HCT116 (cell line): ENCODE measurements around the gene HAPLN3.
"Not testable (repeated sequence)": the region's sequence is repeated elsewhere in the genome, so short reads cannot be mapped to it uniquely, and the experiment has no call there.

Experiments used
- ATF3 ChIP-seq: IDR thresholded peaks from 2 replicates; pipeline ENCODE4 v1.6.1; 2012
- CTCF ChIP-seq, 3 experiments: fragments of 200-600 bp in 1 of 3; sonication (generic) in 1 of 3; IDR thresholded peaks in 2 of 3; conservative IDR thresholded peaks in 1 of 3; 2 replicates each; pipeline ENCODE4 v1.5.1; 2012 to 2017; ENCODE audit warnings: low read depth in 2 of 3, low read length in 2 of 3, antibody characterized with exemption in 1 of 3, borderline replicate concordance in 1 of 3, control low read depth in 1 of 3, mild to moderate bottlenecking in 1 of 3, mixed read lengths in 1 of 3, mixed run types in 1 of 3, moderate library complexity in 1 of 3; ENCODE audit not compliant: insufficient read depth in 1 of 3
- ELF1 ChIP-seq: IDR thresholded peaks from 2 replicates; pipeline ENCODE4 v1.6.1; 2012; ENCODE audit warnings: low read depth, borderline replicate concordance
- EZH2 ChIP-seq: fragments of 200-600 bp; sonication (generic); IDR thresholded peaks from 2 replicates; pipeline ENCODE4 v1.6.1; 2017; ENCODE audit warnings: antibody characterized with exemption, mixed run types
- EZH2phosphoT487 ChIP-seq: fragments of 200-600 bp; IDR thresholded peaks from 2 replicates; pipeline ENCODE4 v1.6.1; 2018; ENCODE audit warnings: antibody characterized with exemption, borderline replicate concordance
- FOSL1 ChIP-seq: IDR thresholded peaks from 2 replicates; pipeline ENCODE4 v1.6.1; 2012; ENCODE audit warnings: low read depth
- JUND ChIP-seq: IDR thresholded peaks from 2 replicates; pipeline ENCODE4 v1.6.1; 2012
- POLR2A ChIP-seq: IDR thresholded peaks from 2 replicates; pipeline ENCODE4 v1.7.0; 2011; ENCODE audit warnings: borderline replicate concordance; ENCODE audit not compliant: insufficient read depth, insufficient read length; ENCODE audit errors: extremely low read depth
- POLR2AphosphoS5 ChIP-seq: IDR thresholded peaks from 2 replicates; pipeline ENCODE4 v1.6.1; 2011; ENCODE audit warnings: mild to moderate bottlenecking, low read depth, low read length, moderate library complexity
- SP1 ChIP-seq: IDR thresholded peaks from 2 replicates; pipeline ENCODE4 v1.6.1; 2012; ENCODE audit warnings: low read depth
- TCF7L2 ChIP-seq: IDR thresholded peaks from 2 replicates; pipeline ENCODE4 v1.7.0; 2011; ENCODE audit warnings: borderline replicate concordance, inconsistent platforms; ENCODE audit not compliant: insufficient read depth, insufficient read length; ENCODE audit errors: extremely low read depth
- YY1 ChIP-seq: IDR thresholded peaks from 2 replicates; pipeline ENCODE4 v1.6.1; 2011; ENCODE audit warnings: low read length, low read depth, moderate library complexity, mild to moderate bottlenecking; ENCODE audit not compliant: insufficient replicate concordance; ENCODE audit errors: extremely low read depth
- TF ChIP-seq, protein P1 (sequence below): IDR thresholded peaks from 2 replicates; pipeline ENCODE4 v1.6.1; 2012; ENCODE audit warnings: low read depth

DNA sequence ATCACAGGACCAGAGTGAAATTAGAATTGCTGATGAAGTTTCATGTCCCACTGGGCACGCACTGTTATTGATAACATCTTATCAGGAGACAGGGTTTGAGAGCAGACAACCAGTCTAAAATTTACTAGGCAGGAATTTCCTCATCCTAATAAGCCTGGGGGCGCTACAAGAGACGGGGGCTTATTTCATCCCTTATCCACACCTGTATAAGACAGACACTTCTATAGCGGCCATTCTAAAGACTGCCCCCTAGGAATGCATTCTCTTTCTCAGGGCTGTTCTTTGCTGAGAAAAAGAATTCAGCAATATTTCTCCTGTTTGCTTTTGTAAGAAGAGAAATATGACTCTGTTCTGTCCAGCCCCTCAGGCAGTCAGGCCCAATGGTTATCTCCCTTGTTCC is 39.1 kb upstream of the HAPLN3 start:
- not testable (repeated sequence) for TF ChIP-seq SP1; CTCF (IDR thresholded peaks at IDR 0.05 in 2 of 3, conservative IDR thresholded peaks at IDR 0.05 in 1 of 3; ENCODE audit: borderline replicate concordance in 1 of 3, insufficient read depth in 1 of 3, low read depth in 2 of 3, low read length in 2 of 3); FOSL1; EZH2phosphoT487; TCF7L2; JUND; ELF1; POLR2AphosphoS5; ATF3; EZH2; POLR2A; YY1
- TF ChIP-seq, protein P1, sequence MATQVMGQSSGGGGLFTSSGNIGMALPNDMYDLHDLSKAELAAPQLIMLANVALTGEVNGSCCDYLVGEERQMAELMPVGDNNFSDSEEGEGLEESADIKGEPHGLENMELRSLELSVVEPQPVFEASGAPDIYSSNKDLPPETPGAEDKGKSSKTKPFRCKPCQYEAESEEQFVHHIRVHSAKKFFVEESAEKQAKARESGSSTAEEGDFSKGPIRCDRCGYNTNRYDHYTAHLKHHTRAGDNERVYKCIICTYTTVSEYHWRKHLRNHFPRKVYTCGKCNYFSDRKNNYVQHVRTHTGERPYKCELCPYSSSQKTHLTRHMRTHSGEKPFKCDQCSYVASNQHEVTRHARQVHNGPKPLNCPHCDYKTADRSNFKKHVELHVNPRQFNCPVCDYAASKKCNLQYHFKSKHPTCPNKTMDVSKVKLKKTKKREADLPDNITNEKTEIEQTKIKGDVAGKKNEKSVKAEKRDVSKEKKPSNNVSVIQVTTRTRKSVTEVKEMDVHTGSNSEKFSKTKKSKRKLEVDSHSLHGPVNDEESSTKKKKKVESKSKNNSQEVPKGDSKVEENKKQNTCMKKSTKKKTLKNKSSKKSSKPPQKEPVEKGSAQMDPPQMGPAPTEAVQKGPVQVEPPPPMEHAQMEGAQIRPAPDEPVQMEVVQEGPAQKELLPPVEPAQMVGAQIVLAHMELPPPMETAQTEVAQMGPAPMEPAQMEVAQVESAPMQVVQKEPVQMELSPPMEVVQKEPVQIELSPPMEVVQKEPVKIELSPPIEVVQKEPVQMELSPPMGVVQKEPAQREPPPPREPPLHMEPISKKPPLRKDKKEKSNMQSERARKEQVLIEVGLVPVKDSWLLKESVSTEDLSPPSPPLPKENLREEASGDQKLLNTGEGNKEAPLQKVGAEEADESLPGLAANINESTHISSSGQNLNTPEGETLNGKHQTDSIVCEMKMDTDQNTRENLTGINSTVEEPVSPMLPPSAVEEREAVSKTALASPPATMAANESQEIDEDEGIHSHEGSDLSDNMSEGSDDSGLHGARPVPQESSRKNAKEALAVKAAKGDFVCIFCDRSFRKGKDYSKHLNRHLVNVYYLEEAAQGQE, result not testable (repeated sequence)
